Caco-2 (cell line): ENCODE data around the gene TRIM3. TPM values are rescaled to one million over a fixed set of nuclear protein-coding genes. Genes with fewer than 3 reads are reported as not detected.
A peak's percentile ranks its signal among the peaks of the same experiment; 100 is the strongest.

ENCODE experiments used
- BruUV-seq: library from RNA; stranded (reverse); fragments of 400-500 nt; replicated peaks from 2 replicates; lab custom pipeline; 2021; lab: Mats Ljungman, UMichigan
- CTCF ChIA-PET: fragments of 300-600 bp; sonication (Branson Sonifier 250); formaldehyde crosslinking; loops from one replicate; lab custom pipeline; 2022; ENCODE audit warnings: antibody characterized with exemption; lab: Charles Lee
- POLR2A ChIA-PET: fragments of 300-600 bp; sonication (Branson Sonifier 250); formaldehyde crosslinking; loops from one replicate; lab custom pipeline; 2022; ENCODE audit warnings: antibody characterized with exemption; lab: Charles Lee
- DNase-seq, 2 experiments: peaks; one replicate each; pipeline versions ENCODE4 v3.0.0 to v3.0.0-alpha.2; 2020 to 2022
- H3K27me3 ChIP-seq: replicated peaks from 2 replicates; pipeline ENCODE4 v1.6.0; 2011; ENCODE audit warnings: low read length; ENCODE audit not compliant: control insufficient read depth, insufficient read depth
- H3K36me3 ChIP-seq: 2 replicates; pipeline ENCODE4 v1.5.1; 2011; ENCODE audit warnings: low read length; ENCODE audit not compliant: control insufficient read depth, insufficient read depth
- H3K4me1 ChIP-seq: fragments of 250-450 bp; sonication (Bioruptor Pico); 2 replicates; pipeline ENCODE4 v1.5.1; 2020; ENCODE audit warnings: mild to moderate bottlenecking
- H3K4me3 ChIP-seq: 2 replicates; pipeline ENCODE4 v1.5.1; 2011; ENCODE audit warnings: low read depth, mild to moderate bottlenecking, control low read depth, low read length
- H3K9me3 ChIP-seq: fragments of 250-450 bp; sonication (Bioruptor Pico); 2 replicates; pipeline ENCODE4 v1.5.1; 2020; ENCODE audit warnings: mild to moderate bottlenecking, moderate library complexity
- H3K27ac Mint-ChIP-seq: one replicate; pipeline ENCODE4 v1.8.0; 2022; ENCODE audit warnings: mixed read lengths; ENCODE audit not compliant: unreplicated experiment
- H3K27me3 Mint-ChIP-seq: one replicate; pipeline ENCODE4 v1.8.0; 2022; ENCODE audit warnings: mixed read lengths; ENCODE audit not compliant: insufficient read depth, unreplicated experiment
- H3K36me3 Mint-ChIP-seq: one replicate; pipeline ENCODE4 v1.8.0; 2022; ENCODE audit warnings: mild to moderate bottlenecking, mixed read lengths; ENCODE audit not compliant: insufficient read depth, unreplicated experiment
- H3K4me1 Mint-ChIP-seq: one replicate; pipeline ENCODE4 v1.8.0; 2022; ENCODE audit warnings: low read depth, mixed read lengths; ENCODE audit not compliant: unreplicated experiment
- H3K4me3 Mint-ChIP-seq: one replicate; pipeline ENCODE4 v1.8.0; 2022; ENCODE audit warnings: mild to moderate bottlenecking, moderate library complexity, mixed read lengths; ENCODE audit not compliant: unreplicated experiment
- H3K9me3 Mint-ChIP-seq: one replicate; pipeline ENCODE4 v1.8.0; 2022; ENCODE audit warnings: mixed read lengths; ENCODE audit not compliant: unreplicated experiment
- intact Hi-C: fragments of 100-400 bp; cut with micrococcal nuclease; formaldehyde crosslinking; loops from one replicate; pipeline ENCODE4 v1.10.0; 2022; ENCODE audit not compliant: unreplicated experiment
- total RNA-seq: library from RNA; stranded (reverse); gene quantifications from 2 replicates; pipeline ENCODE4 v1.2.3, GENCODE V29; 2022
- TF ChIP-seq, protein P1 (sequence below), 2 experiments: fragments of 200-600 bp in 1 of 2; IDR thresholded peaks; 1 replicate in 1 of 2; 2 replicates in 1 of 2; pipeline versions ENCODE4 v1.5.1 to v1.8.0; 2011 to 2022; ENCODE audit warnings: antibody characterized with exemption in 1 of 2, control low read depth in 1 of 2, inconsistent platforms in 1 of 2, low read depth in 1 of 2, low read length in 1 of 2, mild to moderate bottlenecking in 1 of 2, moderate library complexity in 1 of 2; ENCODE audit not compliant: insufficient read depth in 1 of 2, severe bottlenecking in 1 of 2, unreplicated experiment in 1 of 2

The TRIM3 gene
- total RNA-seq, 1 experiment from 2014 or later: 28.0 TPM

DNA sequence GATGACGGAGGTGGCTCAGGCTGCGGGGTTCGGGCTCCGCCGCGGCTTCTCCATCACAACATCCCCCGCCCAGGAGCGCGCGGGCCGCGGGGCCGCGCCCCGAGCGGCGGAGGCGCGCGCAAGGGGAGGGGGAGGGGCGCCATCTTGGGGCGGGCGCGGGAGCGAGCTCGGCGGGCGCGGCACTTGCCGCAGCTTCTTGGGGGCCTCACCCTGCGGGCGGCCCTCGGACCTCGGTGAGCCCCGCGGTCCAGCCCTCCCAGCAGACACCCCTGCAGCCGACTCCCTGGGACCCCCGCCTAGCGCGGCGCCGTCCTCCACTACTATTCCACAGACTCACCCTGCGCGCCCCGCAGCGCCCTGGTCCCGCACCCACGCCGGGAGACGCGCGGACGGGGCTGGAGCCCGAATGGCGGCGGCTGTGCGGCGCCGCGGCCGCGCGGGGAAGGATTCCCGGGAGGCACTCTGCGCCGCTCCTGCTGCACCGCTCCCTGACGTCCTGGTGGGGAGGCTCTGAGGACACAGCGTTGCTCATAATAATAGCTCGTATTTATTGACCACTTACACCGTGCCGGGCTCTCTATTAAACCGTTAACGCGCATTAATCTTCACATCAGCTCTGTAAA, 54.6 kb downstream of the TRIM3 start, which contains the start of gene APBB1:
Gene APBB1, minus strand, starts transcription at position 86 of the 623 bp plus-strand sequence. CDS start 7,747 bp downstream, outside the sequence.
- no peaks in the 10 kb centered on the region for H3K27me3 ChIP-seq
- Mint-ChIP-seq H3K4me1 (no peaks in the 10 kb centered on the region), H3K9me3 (no peaks in the 10 kb centered on the region), H3K27ac (no peak within 1 kb of the TSS), H3K36me3 (no peaks in the 10 kb centered on the region), H3K27me3 (peaks cover 2% of the 10 kb centered on the region), H3K4me3 (no peak within 1 kb of the TSS)
- ChIA-PET POLR2A (interaction anchor here (0.5 to 2.3 kb wide), 10 partner anchors 9 to 264 kb away, joined by 3 to 8 read pairs (median 4); partner anchors contain the start of genes ARFIP2, MRPL17, SMPD1 and TAF10), CTCF (interaction anchor here (0.5 to 1.9 kb wide), 16 partner anchors 9 to 156 kb away, joined by 3 to 22 read pairs (median 3); partner anchors contain the start of gene SMPD1)
- no TSS peak for BruUV-seq
- intact Hi-C loops: loop anchor here (1.0 kb wide), 2 partner anchors 8 to 29 kb away; partner anchors contain the start of gene SMPD1
- peak within 1 kb of the TSS; percentile 81 for H3K4me3 ChIP-seq
- DNase-seq: peak in 1 of 2 experiments; percentile 75
- TF ChIP-seq, protein P1, sequence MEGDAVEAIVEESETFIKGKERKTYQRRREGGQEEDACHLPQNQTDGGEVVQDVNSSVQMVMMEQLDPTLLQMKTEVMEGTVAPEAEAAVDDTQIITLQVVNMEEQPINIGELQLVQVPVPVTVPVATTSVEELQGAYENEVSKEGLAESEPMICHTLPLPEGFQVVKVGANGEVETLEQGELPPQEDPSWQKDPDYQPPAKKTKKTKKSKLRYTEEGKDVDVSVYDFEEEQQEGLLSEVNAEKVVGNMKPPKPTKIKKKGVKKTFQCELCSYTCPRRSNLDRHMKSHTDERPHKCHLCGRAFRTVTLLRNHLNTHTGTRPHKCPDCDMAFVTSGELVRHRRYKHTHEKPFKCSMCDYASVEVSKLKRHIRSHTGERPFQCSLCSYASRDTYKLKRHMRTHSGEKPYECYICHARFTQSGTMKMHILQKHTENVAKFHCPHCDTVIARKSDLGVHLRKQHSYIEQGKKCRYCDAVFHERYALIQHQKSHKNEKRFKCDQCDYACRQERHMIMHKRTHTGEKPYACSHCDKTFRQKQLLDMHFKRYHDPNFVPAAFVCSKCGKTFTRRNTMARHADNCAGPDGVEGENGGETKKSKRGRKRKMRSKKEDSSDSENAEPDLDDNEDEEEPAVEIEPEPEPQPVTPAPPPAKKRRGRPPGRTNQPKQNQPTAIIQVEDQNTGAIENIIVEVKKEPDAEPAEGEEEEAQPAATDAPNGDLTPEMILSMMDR (IDR thresholded peaks at IDR 0.05; ENCODE audit: insufficient read depth in 1 of 2, low read depth in 1 of 2, low read length in 1 of 2, severe bottlenecking in 1 of 2, unreplicated experiment in 1 of 2): peak in 1 of 2 experiments; percentile 13
- H3K36me3 ChIP-seq: no peaks in the 10 kb centered on the region
- no peaks in the 10 kb centered on the region for H3K9me3 ChIP-seq
- peaks cover 14% of the 10 kb centered on the region for H3K4me1 ChIP-seq

DNA sequence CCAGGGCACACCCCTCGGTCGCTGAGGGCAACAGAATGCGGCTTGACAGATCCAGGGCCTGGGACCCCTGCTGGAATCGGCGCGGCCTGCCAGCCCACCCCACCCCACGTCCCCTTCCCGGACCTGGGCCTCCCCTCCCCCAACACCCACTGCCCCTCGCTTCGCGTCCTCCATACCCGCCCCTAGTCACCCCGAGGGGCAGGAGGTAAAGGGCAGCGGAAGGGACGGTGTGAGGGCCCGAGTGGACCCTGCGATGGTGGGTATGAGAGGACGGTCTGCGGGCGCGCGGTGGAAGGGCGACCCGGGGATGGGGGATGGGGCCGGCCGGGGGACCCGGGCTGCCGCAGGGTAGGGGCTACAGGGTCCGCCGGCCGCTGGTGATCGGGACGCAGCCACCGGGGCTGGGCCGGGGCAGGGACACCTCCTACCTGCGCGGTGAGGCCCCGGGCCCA, 55.2 kb downstream of the TRIM3 start:
- TF ChIP-seq, protein P1 (IDR thresholded peaks at IDR 0.05; ENCODE audit: insufficient read depth in 1 of 2, low read depth in 1 of 2, low read length in 1 of 2, severe bottlenecking in 1 of 2, unreplicated experiment in 1 of 2): no peak
- no TSS peak for BruUV-seq

DNA sequence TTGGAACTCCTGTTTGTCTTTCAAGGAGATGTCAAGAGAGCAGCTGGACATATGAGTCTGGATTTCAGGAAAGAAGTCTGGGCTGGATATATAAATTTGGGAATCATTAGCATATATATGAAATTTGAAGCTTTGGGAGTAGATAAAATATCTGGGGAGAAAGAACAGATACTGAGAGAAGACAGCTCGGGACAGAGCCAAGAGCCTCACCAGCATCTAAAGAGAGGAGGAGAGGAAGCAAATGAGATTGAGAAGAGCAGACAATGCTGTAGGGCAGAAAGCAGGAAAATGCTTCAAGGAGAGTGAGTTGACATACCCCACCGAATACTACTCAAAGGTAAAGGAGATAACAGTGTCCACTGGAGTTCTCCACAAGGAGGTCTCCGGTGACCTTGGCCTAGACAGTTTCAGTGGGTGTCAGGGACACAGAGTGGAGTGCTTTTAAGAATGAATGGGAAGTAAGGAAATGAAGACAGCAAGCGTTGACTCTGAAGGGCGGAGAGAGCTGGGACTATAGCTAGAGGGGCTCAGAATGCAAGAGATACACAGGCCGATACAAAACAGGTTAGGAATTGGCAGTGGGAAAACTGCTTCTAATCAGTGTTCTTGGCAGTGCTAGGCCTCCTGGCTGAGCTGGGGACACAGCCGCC, 55.7 kb downstream of the TRIM3 start:
- Mint-ChIP-seq H3K36me3 (peaks cover 3% of the 10 kb centered on the region), H3K27ac (no peak overlapping the region), H3K4me1 (no peaks in the 10 kb centered on the region), H3K4me3 (no peak overlapping the region), H3K27me3 (no peaks in the 10 kb centered on the region), H3K9me3 (no peaks in the 10 kb centered on the region)
- no peaks in the 10 kb centered on the region for H3K36me3 ChIP-seq
- no TSS peak for BruUV-seq
- intact Hi-C loops: loop anchor here (1.0 kb wide), 1 partner anchor 23 kb away; no protein-coding TSS in a partner anchor
- no peaks in the 10 kb centered on the region for H3K9me3 ChIP-seq
- peaks cover 25% of the 10 kb centered on the region for H3K4me1 ChIP-seq
- no peaks in the 10 kb centered on the region for H3K27me3 ChIP-seq
- POLR2A ChIA-PET: no interaction called here
- TF ChIP-seq, protein P1 (IDR thresholded peaks at IDR 0.05; ENCODE audit: insufficient read depth in 1 of 2, low read depth in 1 of 2, low read length in 1 of 2, severe bottlenecking in 1 of 2, unreplicated experiment in 1 of 2): no peak
- CTCF ChIA-PET: interaction anchor here (1.9 kb wide), 1 partner anchor 26 kb away, joined by 11 read pairs; no protein-coding TSS in a partner anchor
- no peak for DNase-seq
- H3K4me3 ChIP-seq: peak overlapping the region; percentile 81

More for the DNA sequence above, 55.2 kb downstream of the TRIM3 start:
- Histone ChIP-seq H3K4me1 (peaks cover 19% of the 10 kb centered on the region), H3K27me3 (no peaks in the 10 kb centered on the region), H3K9me3 (no peaks in the 10 kb centered on the region), H3K36me3 (no peaks in the 10 kb centered on the region), H3K4me3 (peak overlapping the region; percentile 81)
- intact Hi-C loops: loop anchor here (1.0 kb wide), 3 partner anchors 9 to 28 kb away; partner anchors contain the start of gene SMPD1
- no peaks in the 10 kb centered on the region for H3K36me3 Mint-ChIP-seq
- H3K4me3 Mint-ChIP-seq: no peak overlapping the region
- ChIA-PET CTCF (interaction anchor here (0.6 to 1.9 kb wide), 8 partner anchors 8 to 112 kb away, joined by 3 to 22 read pairs (median 4); partner anchors contain the start of gene SMPD1), POLR2A (interaction anchor here (0.6 to 2.3 kb wide), 6 partner anchors 12 to 193 kb away, joined by 3 to 8 read pairs (median 5); partner anchors contain the start of genes SMPD1 and TAF10)
- H3K4me1 Mint-ChIP-seq: no peaks in the 10 kb centered on the region
- no peaks in the 10 kb centered on the region for H3K9me3 Mint-ChIP-seq
- no peak for DNase-seq
- H3K27me3 Mint-ChIP-seq: peaks cover 2% of the 10 kb centered on the region
- no peak overlapping the region for H3K27ac Mint-ChIP-seq
